Mucosa of stomach (tissue), 1 donor: ENCODE measurements around the gene SMYD3.

Experiments
- H3K27me3 ChIP-seq: one replicate; pipeline ENCODE4 v1.7.0; 2013; ENCODE audit warnings: mild to moderate bottlenecking, low read length; ENCODE audit not compliant: control insufficient read depth, insufficient read depth
- H3K36me3 ChIP-seq: one replicate; pipeline ENCODE4 v1.7.0; 2013; ENCODE audit warnings: low read length; ENCODE audit not compliant: control insufficient read depth, insufficient read depth
- H3K4me1 ChIP-seq: one replicate; pipeline ENCODE4 v1.7.0; 2013; ENCODE audit warnings: mild to moderate bottlenecking, low read length; ENCODE audit not compliant: control insufficient read depth, insufficient read depth
- H3K4me3 ChIP-seq: one replicate; pipeline ENCODE4 v1.7.0; 2013; ENCODE audit warnings: low read length
- H3K9ac ChIP-seq: one replicate; pipeline ENCODE4 v1.7.0; 2013; ENCODE audit warnings: mild to moderate bottlenecking, low read length, moderate library complexity
- H3K9me3 ChIP-seq: one replicate; pipeline ENCODE4 v1.7.0; 2013; ENCODE audit warnings: mild to moderate bottlenecking, low read length, moderate library complexity; ENCODE audit not compliant: control insufficient read depth
- donor health status: Pancreatic carcinoma.

Gene SMYD3

GRCh38 chr1:246267896-246268295 lies 239.2 kb downstream of the SMYD3 start:
- H3K4me1 ChIP-seq = no peaks in the 10 kb centered on the region

GRCh38 chr1:246267426-246267825 lies 239.7 kb downstream of the SMYD3 start:
- H3K4me3 ChIP-seq = no peak overlapping the region
- H3K36me3 ChIP-seq = no peaks in the 10 kb centered on the region
- H3K9me3 ChIP-seq = no peaks in the 10 kb centered on the region
- no peak overlapping the region for H3K9ac ChIP-seq
- no peaks in the 10 kb centered on the region for H3K4me1 ChIP-seq
- no peaks in the 10 kb centered on the region for H3K27me3 ChIP-seq

More at GRCh38 chr1:246267896-246268295, 239.2 kb downstream of the SMYD3 start:
- Histone ChIP-seq H3K4me3 (no peak overlapping the region), H3K9me3 (no peaks in the 10 kb centered on the region), H3K27me3 (no peaks in the 10 kb centered on the region), H3K9ac (no peak overlapping the region), H3K36me3 (no peaks in the 10 kb centered on the region)

GRCh38 chr1:246265481-246265880 lies 241.6 kb downstream of the SMYD3 start:
- H3K9me3 ChIP-seq = no peaks in the 10 kb centered on the region
- no peak overlapping the region for H3K9ac ChIP-seq
- H3K36me3 ChIP-seq = no peaks in the 10 kb centered on the region
- H3K27me3 ChIP-seq = no peaks in the 10 kb centered on the region
- H3K4me1 ChIP-seq = no peaks in the 10 kb centered on the region
- H3K4me3 ChIP-seq = no peak overlapping the region

- H3K36me3 ChIP-seq = no peaks in the 10 kb centered on the region
- no peaks in the 10 kb centered on the region for H3K9me3 ChIP-seq
- no peak overlapping the region for H3K4me3 ChIP-seq
- H3K9ac ChIP-seq = no peak overlapping the region
- H3K27me3 ChIP-seq = no peaks in the 10 kb centered on the region
- no peaks in the 10 kb centered on the region for H3K4me1 ChIP-seq
Measured at GRCh38 chr1:246262281-246262680, 244.8 kb downstream of the SMYD3 start.

GRCh38 chr1:246261639-246262038 lies 245.4 kb downstream of the SMYD3 start:
- H3K9me3 ChIP-seq = no peaks in the 10 kb centered on the region
- no peaks in the 10 kb centered on the region for H3K4me1 ChIP-seq
- H3K4me3 ChIP-seq = no peak overlapping the region
- H3K9ac ChIP-seq = no peak overlapping the region
- H3K27me3 ChIP-seq = no peaks in the 10 kb centered on the region
- no peaks in the 10 kb centered on the region for H3K36me3 ChIP-seq

GRCh38 chr1:246258250-246258649 lies 248.8 kb downstream of the SMYD3 start:
- Histone ChIP-seq H3K9ac (no peak overlapping the region), H3K9me3 (no peaks in the 10 kb centered on the region), H3K27me3 (no peaks in the 10 kb centered on the region), H3K4me3 (no peak overlapping the region), H3K4me1 (no peaks in the 10 kb centered on the region), H3K36me3 (no peaks in the 10 kb centered on the region)

GRCh38 chr1:246255773-246256172 lies 251.3 kb downstream of the SMYD3 start:
- Histone ChIP-seq H3K4me1 (no peaks in the 10 kb centered on the region), H3K36me3 (no peaks in the 10 kb centered on the region), H3K9ac (no peak overlapping the region), H3K9me3 (no peaks in the 10 kb centered on the region), H3K4me3 (no peak overlapping the region), H3K27me3 (no peaks in the 10 kb centered on the region)

GRCh38 chr1:246254854-246255253 lies 252.2 kb downstream of the SMYD3 start:
- Histone ChIP-seq H3K9me3 (no peaks in the 10 kb centered on the region), H3K27me3 (no peaks in the 10 kb centered on the region), H3K4me1 (peaks cover 2% of the 10 kb centered on the region), H3K4me3 (no peak overlapping the region), H3K9ac (no peak overlapping the region), H3K36me3 (no peaks in the 10 kb centered on the region)

GRCh38 chr1:246246430-246246829 lies 260.6 kb downstream of the SMYD3 start:
- Histone ChIP-seq H3K4me1 (peaks cover 11% of the 10 kb centered on the region), H3K27me3 (no peaks in the 10 kb centered on the region), H3K36me3 (no peaks in the 10 kb centered on the region), H3K9me3 (no peaks in the 10 kb centered on the region), H3K4me3 (no peak overlapping the region), H3K9ac (no peak overlapping the region)

- peaks cover 11% of the 10 kb centered on the region for H3K4me1 ChIP-seq
- H3K9me3 ChIP-seq = no peaks in the 10 kb centered on the region
- H3K36me3 ChIP-seq = no peaks in the 10 kb centered on the region
- H3K27me3 ChIP-seq = no peaks in the 10 kb centered on the region
- H3K9ac ChIP-seq = no peak overlapping the region
- H3K4me3 ChIP-seq = no peak overlapping the region
Measured at GRCh38 chr1:246245541-246245940, 261.5 kb downstream of the SMYD3 start.

GRCh38 chr1:246232126-246232525 lies 275.0 kb downstream of the SMYD3 start:
- Histone ChIP-seq H3K9me3 (no peaks in the 10 kb centered on the region), H3K27me3 (no peaks in the 10 kb centered on the region), H3K4me1 (no peaks in the 10 kb centered on the region), H3K9ac (no peak overlapping the region), H3K4me3 (no peak overlapping the region), H3K36me3 (no peaks in the 10 kb centered on the region)

GRCh38 chr1:246226041-246226440 lies 281.0 kb downstream of the SMYD3 start:
- Histone ChIP-seq H3K36me3 (no peaks in the 10 kb centered on the region), H3K9ac (no peak overlapping the region), H3K9me3 (no peaks in the 10 kb centered on the region), H3K27me3 (no peaks in the 10 kb centered on the region), H3K4me3 (no peak overlapping the region), H3K4me1 (no peaks in the 10 kb centered on the region)

- no peak overlapping the region for H3K9ac ChIP-seq
- H3K27me3 ChIP-seq = no peaks in the 10 kb centered on the region
Measured at GRCh38 chr1:246221485-246222255, 285.4 kb downstream of the SMYD3 start.

More at GRCh38 chr1:246221485-246222255, 285.4 kb downstream of the SMYD3 start:
- H3K36me3 ChIP-seq = no peaks in the 10 kb centered on the region
- no peak overlapping the region for H3K4me3 ChIP-seq
- no peaks in the 10 kb centered on the region for H3K4me1 ChIP-seq
- H3K9me3 ChIP-seq = no peaks in the 10 kb centered on the region
